Tibial nerve (tissue), 4 donors: ENCODE data around the gene MYCBPAP. TPM values are rescaled to one million over a fixed set of nuclear protein-coding genes. Genes with fewer than 3 reads are reported as not detected.

Experiments
- DNase-seq, 2 donors: peaks; one replicate each; pipeline ENCODE4 v3.0.0-alpha.2; 2019; ENCODE audit warnings: low spot score in 2 of 2
- H3K27ac ChIP-seq, 4 donors: fragments of 200-600 bp; sonication (generic) in 3 of 4; one replicate each; pipeline ENCODE4 v1.5.1; 2017 to 2019; ENCODE audit warnings: mild to moderate bottlenecking in 1 of 4
- H3K27me3 ChIP-seq, 2 donors: fragments of 200-600 bp; sonication (generic) in 1 of 2; one replicate each; pipeline versions ENCODE4 v1.5.1 to v1.6.0; 2017 to 2019
- H3K36me3 ChIP-seq, 3 donors: fragments of 200-600 bp; sonication (generic); one replicate each; pipeline ENCODE4 v1.5.1; 2018 to 2019
- H3K4me1 ChIP-seq, 4 donors: fragments of 200-600 bp; sonication (generic) in 3 of 4; one replicate each; pipeline ENCODE4 v1.5.1; 2017 to 2019
- H3K4me3 ChIP-seq, 4 donors: fragments of 200-600 bp; sonication (generic) in 3 of 4; one replicate each; pipeline ENCODE4 v1.5.1; 2017 to 2019; ENCODE audit warnings: mild to moderate bottlenecking in 1 of 4, moderate library complexity in 1 of 4
- H3K9me3 ChIP-seq, 4 donors: fragments of 200-600 bp; sonication (generic) in 3 of 4; one replicate each; pipeline ENCODE4 v1.5.1; 2017 to 2019
- CTCF ChIP-seq, 5 experiments: fragments of 200-600 bp in 3 of 5; fragments of 450-650 bp in 2 of 5; sonication (generic) in 3 of 5; IDR thresholded peaks; one replicate each; pipeline ENCODE4 v1.5.1; 2016 to 2019; ENCODE audit warnings: antibody characterized with exemption in 5 of 5, mild to moderate bottlenecking in 3 of 5, moderate library complexity in 2 of 5
- EP300 ChIP-seq, 2 donors: sonication (generic); formaldehyde crosslinking; IDR thresholded peaks; one replicate each; pipeline ENCODE4 v1.6.1; 2017; ENCODE audit warnings: antibody characterized with exemption in 2 of 2, mild to moderate bottlenecking in 1 of 2
- POLR2A ChIP-seq, 2 donors: fragments of 450-650 bp; IDR thresholded peaks; one replicate each; pipeline ENCODE4 v1.6.1; 2017; ENCODE audit warnings: antibody characterized with exemption in 2 of 2, mild to moderate bottlenecking in 2 of 2, moderate library complexity in 2 of 2
- WGBS, 2 donors: methylation state at CpG; one replicate each; pipeline ENCODE4 v1.1.5; 2018; 5-methylcytosine and 5-hydroxymethylcytosine counted together
- total RNA-seq, 4 donors: library from RNA; depleted of rRNA; stranded (reverse); fragments of >200 nt; gene quantifications; one replicate each; pipeline ENCODE4 v1.1.0, GENCODE V29; 2016

MYCBPAP gene
- total RNA-seq, 4 donors from 2014 or later = 1.2 to 6.8 (median 4.0) TPM

GRCh38 chr17:50536683-50537646, 28.7 kb downstream of the MYCBPAP start:
- WGBS, 2 donors = 93 to 95% methylated on average over 42 to 45 of the region's 45 CpGs
- TF ChIP-seq EP300 (IDR thresholded peaks at IDR 0.05) (no peak), CTCF (IDR thresholded peaks at IDR 0.05) (no peak), POLR2A (IDR thresholded peaks at IDR 0.05) (no peak)
- no peak overlapping the region for H3K27ac ChIP-seq
- no peak for DNase-seq
- peaks cover 0 to 19% of the 10 kb centered on the region in 2 donors for H3K27me3 ChIP-seq
- no peaks in the 10 kb centered on the region for H3K9me3 ChIP-seq
- H3K4me3 ChIP-seq = no peak overlapping the region
- peaks cover 0 to 60% (median 28%) of the 10 kb centered on the region in 4 donors for H3K4me1 ChIP-seq
- H3K36me3 ChIP-seq = no peaks in the 10 kb centered on the region

- peaks cover 0 to 10% of the 10 kb centered on the region in 2 donors for H3K27me3 ChIP-seq
- no peak overlapping the region for H3K27ac ChIP-seq
- DNase-seq = no peak
- peaks cover 0 to 58% (median 26%) of the 10 kb centered on the region in 4 donors for H3K4me1 ChIP-seq
- H3K36me3 ChIP-seq = no peaks in the 10 kb centered on the region
- no peaks in the 10 kb centered on the region for H3K9me3 ChIP-seq
- WGBS, 2 donors = 84 to 90% methylated on average over 19 to 20 of the region's 20 CpGs
- no peak overlapping the region for H3K4me3 ChIP-seq
- TF ChIP-seq POLR2A (IDR thresholded peaks at IDR 0.05) (no peak), EP300 (IDR thresholded peaks at IDR 0.05) (no peak), CTCF (IDR thresholded peaks at IDR 0.05) (no peak)
Measured at GRCh38 chr17:50537721-50538548, 29.7 kb downstream of the MYCBPAP start.

- 54 to 60% methylated on average over 18 to 20 of the region's 20 CpGs for WGBS, 2 donors
- Histone ChIP-seq H3K4me1 (peaks cover 0 to 52% (median 18%) of the 10 kb centered on the region in 4 donors), H3K36me3 (no peaks in the 10 kb centered on the region), H3K9me3 (no peaks in the 10 kb centered on the region), H3K27ac (peak overlapping the region in 1 of 4 donors; percentile 15), H3K4me3 (no peak overlapping the region), H3K27me3 (peaks cover 0 to 1% of the 10 kb centered on the region in 2 donors)
- TF ChIP-seq EP300 (IDR thresholded peaks at IDR 0.05) (no peak), POLR2A (IDR thresholded peaks at IDR 0.05) (no peak), CTCF (IDR thresholded peaks at IDR 0.05) (no peak)
- DNase-seq = no peak
Measured at GRCh38 chr17:50538549-50539410, 30.5 kb downstream of the MYCBPAP start.

GRCh38 chr17:50539762-50540559, 31.7 kb downstream of the MYCBPAP start:
- 69 to 72% methylated on average over 11 to 15 of the region's 15 CpGs for WGBS, 2 donors
- peaks cover 0 to 42% (median 15%) of the 10 kb centered on the region in 4 donors for H3K4me1 ChIP-seq
- DNase-seq = no peak
- no peak overlapping the region for H3K4me3 ChIP-seq
- no peaks in the 10 kb centered on the region for H3K9me3 ChIP-seq
- H3K27ac ChIP-seq = peak overlapping the region in 1 of 4 donors; percentile 88
- TF ChIP-seq POLR2A (IDR thresholded peaks at IDR 0.05) (no peak), CTCF (IDR thresholded peaks at IDR 0.05) (no peak), EP300 (IDR thresholded peaks at IDR 0.05) (no peak)
- H3K36me3 ChIP-seq = no peaks in the 10 kb centered on the region
- H3K27me3 ChIP-seq = no peaks in the 10 kb centered on the region
